ENCODE data around the gene MIB1.

- TF ChIP-seq CREB1 (CRISPR knock-in tag; IDR thresholded peaks at IDR 0.05; ENCODE audit: low read depth) (no peak), JUNB (IDR thresholded peaks at IDR 0.05; ENCODE audit: unreplicated experiment) (no peak), CTCF (conservative IDR thresholded peaks at IDR 0.05; ENCODE audit: low read depth in 2 of 2) (no peak), ZNF114 (CRISPR knock-in tag; IDR thresholded peaks at IDR 0.05) (no peak), REST (IDR thresholded peaks at IDR 0.05; ENCODE audit: unreplicated experiment) (no peak)
These were observed 113.4 kb downstream of the MIB1 start for GRCh38 chr18:21853775-21854552.

Measured in GM23338 (cell line).